NT2/D1 (cell line): ENCODE measurements around the gene PHLPP1.

Experiments used
- SUZ12 ChIP-seq: IDR thresholded peaks from 2 replicates; pipeline ENCODE4 v1.6.1; 2011; ENCODE audit not compliant: insufficient read length, insufficient read depth; ENCODE audit errors: extremely low read depth
- YY1 ChIP-seq: IDR thresholded peaks from 2 replicates; pipeline ENCODE4 v1.6.1; 2011; ENCODE audit not compliant: insufficient read length, insufficient read depth
- ZNF274 ChIP-seq: IDR thresholded peaks from 2 replicates; pipeline ENCODE4 v1.6.1; 2011; ENCODE audit warnings: mild to moderate bottlenecking, low read depth, low read length

DNA sequence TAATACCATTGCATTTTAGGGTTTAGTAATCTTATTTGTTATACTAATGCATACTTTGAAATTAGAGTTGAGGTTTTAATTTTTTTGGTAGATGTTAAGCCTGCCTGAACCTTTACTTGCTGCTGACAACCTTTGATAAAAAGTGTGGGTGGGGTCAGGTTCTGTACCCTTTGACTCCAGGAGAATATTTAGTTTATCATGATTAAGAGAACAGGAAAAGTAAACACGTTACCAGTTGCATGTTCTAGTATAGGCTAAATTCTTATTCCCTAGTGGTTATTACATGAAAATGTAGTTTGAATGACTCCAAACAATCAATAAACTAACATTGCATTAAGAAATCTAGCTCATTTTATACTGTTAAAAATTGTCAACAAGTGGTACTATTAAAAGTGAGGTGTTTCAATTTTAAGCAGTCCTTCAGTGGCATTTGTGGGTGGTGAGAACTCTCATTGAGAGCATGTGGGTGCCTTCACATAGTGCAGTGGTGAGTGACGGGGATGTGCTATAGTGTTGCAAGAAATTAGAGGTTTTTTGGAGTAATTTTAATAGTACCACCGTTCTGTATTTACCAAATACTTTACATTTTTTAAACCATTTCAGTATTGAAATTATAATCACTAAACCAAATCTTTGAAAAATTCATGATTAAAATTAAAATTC, 29.9 kb downstream of the PHLPP1 start:
- TF ChIP-seq ZNF274 (no peak), YY1 (no peak), SUZ12 (no peak)
